ENCODE measurements around the gene IFFO2. TPM values are rescaled to one million over a fixed set of nuclear protein-coding genes. Genes with fewer than 3 reads are reported as not detected.

Gene IFFO2
- total and polyA plus RNA-seq, 4 donors = 7.6 to 18.9 (median 8.3) TPM

DNA sequence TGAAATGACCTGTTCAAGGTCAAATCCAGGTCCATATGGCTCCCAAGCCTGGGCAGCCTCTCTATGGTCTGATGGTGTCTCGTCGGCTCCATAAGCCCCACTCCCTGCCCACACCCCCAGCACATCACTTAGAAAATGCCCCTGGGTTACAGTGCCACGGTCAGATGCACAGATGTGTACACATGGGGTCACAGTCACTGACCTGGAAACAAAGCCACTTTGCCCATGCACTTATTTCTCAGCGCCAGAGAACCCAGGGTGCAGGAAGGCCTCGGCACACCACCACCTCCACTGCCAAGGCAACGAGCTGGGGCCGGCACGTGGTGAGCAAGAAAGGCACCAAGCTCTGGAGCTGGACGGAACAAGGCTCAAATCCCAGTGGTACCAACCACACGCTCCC, 24.7 kb downstream of the IFFO2 start:
- 75 to 82% methylated on average over 10 of the region's 10 CpGs for WGBS, 2 donors
- Histone ChIP-seq H3K9me3 (ENCODE audit: control insufficient read depth in 4 of 4, insufficient read depth in 3 of 4, low read length in 3 of 4) (no peaks in the 10 kb centered on the region), H3K4me3 (no peak overlapping the region), H3K9ac (ENCODE audit: insufficient read depth in 1 of 2, low read length in 2 of 2) (no peak overlapping the region), H3K4me1 (ENCODE audit: control insufficient read depth in 5 of 5, insufficient read depth in 5 of 5, low read length in 5 of 5) (peaks cover 0 to 36% (median 22%) of the 10 kb centered on the region in 5 donors), H3K27ac (ENCODE audit: low read depth in 1 of 2, low read length in 1 of 2) (peak overlapping the region in 1 of 2 donors; percentile 43), H3K27me3 (ENCODE audit: control insufficient read depth in 3 of 3, insufficient read depth in 3 of 3, low read length in 2 of 3) (no peaks in the 10 kb centered on the region), H3K36me3 (ENCODE audit: control insufficient read depth in 4 of 4, insufficient read depth in 4 of 4, low read length in 4 of 4) (no peaks in the 10 kb centered on the region)
- TF ChIP-seq, protein P1, sequence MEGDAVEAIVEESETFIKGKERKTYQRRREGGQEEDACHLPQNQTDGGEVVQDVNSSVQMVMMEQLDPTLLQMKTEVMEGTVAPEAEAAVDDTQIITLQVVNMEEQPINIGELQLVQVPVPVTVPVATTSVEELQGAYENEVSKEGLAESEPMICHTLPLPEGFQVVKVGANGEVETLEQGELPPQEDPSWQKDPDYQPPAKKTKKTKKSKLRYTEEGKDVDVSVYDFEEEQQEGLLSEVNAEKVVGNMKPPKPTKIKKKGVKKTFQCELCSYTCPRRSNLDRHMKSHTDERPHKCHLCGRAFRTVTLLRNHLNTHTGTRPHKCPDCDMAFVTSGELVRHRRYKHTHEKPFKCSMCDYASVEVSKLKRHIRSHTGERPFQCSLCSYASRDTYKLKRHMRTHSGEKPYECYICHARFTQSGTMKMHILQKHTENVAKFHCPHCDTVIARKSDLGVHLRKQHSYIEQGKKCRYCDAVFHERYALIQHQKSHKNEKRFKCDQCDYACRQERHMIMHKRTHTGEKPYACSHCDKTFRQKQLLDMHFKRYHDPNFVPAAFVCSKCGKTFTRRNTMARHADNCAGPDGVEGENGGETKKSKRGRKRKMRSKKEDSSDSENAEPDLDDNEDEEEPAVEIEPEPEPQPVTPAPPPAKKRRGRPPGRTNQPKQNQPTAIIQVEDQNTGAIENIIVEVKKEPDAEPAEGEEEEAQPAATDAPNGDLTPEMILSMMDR (IDR thresholded peaks at IDR 0.05; ENCODE audit: control extremely low read depth, extremely low read depth) = no peak
- DNase-seq (no peak), ATAC-seq (ENCODE audit: insufficient read depth, low FRiP score) (no peak)

DNA sequence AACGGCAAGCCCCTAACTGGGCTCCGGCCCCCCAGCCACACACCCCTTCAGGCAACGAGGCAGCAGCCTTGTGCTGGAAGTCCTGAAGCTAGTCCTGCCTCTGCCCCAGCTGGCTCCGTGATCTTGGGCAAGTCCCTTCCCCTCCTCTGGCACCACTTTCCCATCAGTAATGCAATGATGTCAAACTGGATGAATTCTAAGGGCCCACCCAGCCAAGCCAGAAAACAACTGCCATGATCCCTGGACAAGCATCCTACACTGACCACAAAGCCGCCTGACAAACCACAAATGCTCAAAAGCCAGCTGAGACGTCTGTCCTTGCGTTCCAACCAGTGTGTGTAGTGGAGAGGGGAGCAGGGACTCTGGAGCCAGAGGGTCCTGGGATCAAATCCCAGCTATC, 26.8 kb downstream of the IFFO2 start:
- DNase-seq (no peak), ATAC-seq (ENCODE audit: insufficient read depth, low FRiP score) (no peak)
- H3K27ac ChIP-seq (ENCODE audit: low read depth in 1 of 2, low read length in 1 of 2) = no peak overlapping the region
- H3K4me3 ChIP-seq = no peak overlapping the region
- peaks cover 0 to 45% (median 26%) of the 10 kb centered on the region in 5 donors for H3K4me1 ChIP-seq (ENCODE audit: control insufficient read depth in 5 of 5, insufficient read depth in 5 of 5, low read length in 5 of 5)
- no peaks in the 10 kb centered on the region for H3K9me3 ChIP-seq (ENCODE audit: control insufficient read depth in 4 of 4, insufficient read depth in 3 of 4, low read length in 3 of 4)
- TF ChIP-seq, protein P1 (IDR thresholded peaks at IDR 0.05; ENCODE audit: control extremely low read depth, extremely low read depth) = no peak
- H3K36me3 ChIP-seq (ENCODE audit: control insufficient read depth in 4 of 4, insufficient read depth in 4 of 4, low read length in 4 of 4) = no peaks in the 10 kb centered on the region
- 72 to 75% methylated on average over 7 of the region's 7 CpGs for WGBS, 2 donors
- no peak overlapping the region for H3K9ac ChIP-seq (ENCODE audit: insufficient read depth in 1 of 2, low read length in 2 of 2)
- no peaks in the 10 kb centered on the region for H3K27me3 ChIP-seq (ENCODE audit: control insufficient read depth in 3 of 3, insufficient read depth in 3 of 3, low read length in 2 of 3)

DNA sequence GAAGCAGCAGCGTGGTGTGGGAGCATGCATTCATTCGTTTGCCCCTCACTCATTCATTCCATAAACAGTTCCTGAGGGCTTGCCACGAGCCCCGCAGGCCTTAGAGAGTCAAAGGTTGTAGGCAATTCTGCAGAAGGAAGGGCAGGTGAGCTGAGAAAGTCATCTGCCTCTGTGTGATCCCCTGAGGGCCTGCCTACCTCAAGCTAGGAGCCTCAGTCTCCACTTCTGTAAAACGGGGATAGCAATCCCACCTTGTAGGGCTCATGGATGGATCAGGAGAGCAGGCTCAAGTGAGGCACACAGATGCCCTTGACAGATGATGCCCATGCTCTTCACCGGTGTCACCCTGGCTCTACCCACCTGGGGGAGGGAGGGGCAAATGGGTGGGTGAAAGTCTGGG, 27.5 kb downstream of the IFFO2 start:
- Histone ChIP-seq H3K4me1 (ENCODE audit: control insufficient read depth in 5 of 5, insufficient read depth in 5 of 5, low read length in 5 of 5) (peaks cover 0 to 49% (median 29%) of the 10 kb centered on the region in 5 donors), H3K9ac (ENCODE audit: insufficient read depth in 1 of 2, low read length in 2 of 2) (no peak overlapping the region), H3K9me3 (ENCODE audit: control insufficient read depth in 4 of 4, insufficient read depth in 3 of 4, low read length in 3 of 4) (no peaks in the 10 kb centered on the region), H3K27me3 (ENCODE audit: control insufficient read depth in 3 of 3, insufficient read depth in 3 of 3, low read length in 2 of 3) (no peaks in the 10 kb centered on the region), H3K4me3 (no peak overlapping the region), H3K36me3 (ENCODE audit: control insufficient read depth in 4 of 4, insufficient read depth in 4 of 4, low read length in 4 of 4) (no peaks in the 10 kb centered on the region), H3K27ac (ENCODE audit: low read depth in 1 of 2, low read length in 1 of 2) (no peak overlapping the region)
- ATAC-seq (ENCODE audit: insufficient read depth, low FRiP score) (no peak), DNase-seq (no peak)
- WGBS, 2 donors = 91 to 93% methylated on average over 6 of the region's 6 CpGs
- TF ChIP-seq, protein P1 (IDR thresholded peaks at IDR 0.05; ENCODE audit: control extremely low read depth, extremely low read depth) = no peak

DNA sequence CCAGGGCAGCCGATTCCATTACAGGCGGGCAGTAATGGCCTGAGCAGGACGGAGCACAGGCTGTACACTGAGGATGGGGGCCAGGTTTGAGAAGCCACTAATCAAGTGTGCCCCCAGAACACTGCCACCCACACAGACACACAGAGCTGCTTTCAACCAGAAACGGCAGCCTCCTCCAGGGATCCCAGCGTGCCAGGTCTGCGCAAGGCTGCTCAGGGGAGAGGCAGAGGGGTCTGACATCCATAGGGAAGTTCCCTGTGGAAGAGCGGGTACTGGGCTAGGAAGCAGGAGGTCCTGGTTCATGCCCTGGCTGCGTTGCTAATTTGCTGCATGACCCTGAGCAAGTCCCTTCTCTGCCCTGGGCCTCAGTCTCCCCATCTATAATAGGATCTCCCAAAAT, 28.1 kb downstream of the IFFO2 start:
- DNase-seq (no peak), ATAC-seq (ENCODE audit: insufficient read depth, low FRiP score) (no peak)
- TF ChIP-seq, protein P1 (IDR thresholded peaks at IDR 0.05; ENCODE audit: control extremely low read depth, extremely low read depth) = no peak
- H3K9me3 ChIP-seq (ENCODE audit: control insufficient read depth in 4 of 4, insufficient read depth in 3 of 4, low read length in 3 of 4) = no peaks in the 10 kb centered on the region
- 63 to 79% methylated on average over 8 of the region's 8 CpGs for WGBS, 2 donors
- no peaks in the 10 kb centered on the region for H3K36me3 ChIP-seq (ENCODE audit: control insufficient read depth in 4 of 4, insufficient read depth in 4 of 4, low read length in 4 of 4)
- peak overlapping the region in 1 of 2 donors; percentile 0 for H3K27ac ChIP-seq (ENCODE audit: low read depth in 1 of 2, low read length in 1 of 2)
- H3K4me1 ChIP-seq (ENCODE audit: control insufficient read depth in 5 of 5, insufficient read depth in 5 of 5, low read length in 5 of 5) = peaks cover 3 to 55% (median 30%) of the 10 kb centered on the region in 5 donors
- H3K9ac ChIP-seq (ENCODE audit: insufficient read depth in 1 of 2, low read length in 2 of 2) = no peak overlapping the region
- no peak overlapping the region for H3K4me3 ChIP-seq
- H3K27me3 ChIP-seq (ENCODE audit: control insufficient read depth in 3 of 3, insufficient read depth in 3 of 3, low read length in 2 of 3) = no peaks in the 10 kb centered on the region

Measured in lung (tissue), 12 donors.